OCI-LY7 (cell line): Measurements from ENCODE around the gene TRDN.

Experiments used
- EZH2phosphoT487 ChIP-seq: fragments of 200-600 bp; sonication (generic); IDR thresholded peaks from 2 replicates; pipeline ENCODE4 v1.6.1; 2018; ENCODE audit warnings: low read depth, borderline replicate concordance, mild to moderate bottlenecking, mixed run types, antibody characterized with exemption, low read length, moderate library complexity, mixed read lengths
- TF ChIP-seq, protein P1 (sequence below): fragments of 200-600 bp; sonication (generic); conservative IDR thresholded peaks from 2 replicates; pipeline ENCODE4 v1.5.1; 2014; ENCODE audit warnings: mild to moderate bottlenecking, antibody characterized with exemption, low read length, moderate library complexity, mixed read lengths

DNA sequence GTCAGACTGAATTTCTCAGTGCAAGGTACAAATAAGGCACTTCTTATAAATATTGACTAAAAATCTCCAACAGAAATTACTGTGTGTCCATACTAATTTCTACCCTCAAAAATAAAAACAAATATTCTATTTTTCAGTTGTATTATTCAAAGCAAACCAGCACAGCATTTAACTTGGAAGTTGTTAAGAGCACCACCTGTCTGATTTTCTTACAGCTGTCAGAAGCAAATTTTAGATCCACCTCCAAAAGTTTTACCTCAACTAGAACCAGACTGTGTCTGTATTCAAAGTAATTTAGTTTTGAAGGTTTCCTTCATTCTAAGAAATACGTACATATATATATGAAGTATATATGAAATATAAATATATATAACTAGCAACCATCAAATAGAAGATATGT lies 1.2 kb downstream of the TRDN start:
- TF ChIP-seq, protein P1, sequence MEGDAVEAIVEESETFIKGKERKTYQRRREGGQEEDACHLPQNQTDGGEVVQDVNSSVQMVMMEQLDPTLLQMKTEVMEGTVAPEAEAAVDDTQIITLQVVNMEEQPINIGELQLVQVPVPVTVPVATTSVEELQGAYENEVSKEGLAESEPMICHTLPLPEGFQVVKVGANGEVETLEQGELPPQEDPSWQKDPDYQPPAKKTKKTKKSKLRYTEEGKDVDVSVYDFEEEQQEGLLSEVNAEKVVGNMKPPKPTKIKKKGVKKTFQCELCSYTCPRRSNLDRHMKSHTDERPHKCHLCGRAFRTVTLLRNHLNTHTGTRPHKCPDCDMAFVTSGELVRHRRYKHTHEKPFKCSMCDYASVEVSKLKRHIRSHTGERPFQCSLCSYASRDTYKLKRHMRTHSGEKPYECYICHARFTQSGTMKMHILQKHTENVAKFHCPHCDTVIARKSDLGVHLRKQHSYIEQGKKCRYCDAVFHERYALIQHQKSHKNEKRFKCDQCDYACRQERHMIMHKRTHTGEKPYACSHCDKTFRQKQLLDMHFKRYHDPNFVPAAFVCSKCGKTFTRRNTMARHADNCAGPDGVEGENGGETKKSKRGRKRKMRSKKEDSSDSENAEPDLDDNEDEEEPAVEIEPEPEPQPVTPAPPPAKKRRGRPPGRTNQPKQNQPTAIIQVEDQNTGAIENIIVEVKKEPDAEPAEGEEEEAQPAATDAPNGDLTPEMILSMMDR = no peak
- TF ChIP-seq EZH2phosphoT487 = no peak
